Hair follicular keratinocyte (primary cell): ENCODE data around the gene MEIKIN. TPM values are rescaled to one million over a fixed set of nuclear protein-coding genes. Genes with fewer than 3 reads are reported as not detected.

Source experiments
- total RNA-seq: library from RNA; depleted of rRNA; stranded (reverse); fragments of >200 nt; gene quantifications from 2 replicates; pipeline ENCODE4 v1.2.3, GENCODE V29; 2015

The MEIKIN gene, protein sequence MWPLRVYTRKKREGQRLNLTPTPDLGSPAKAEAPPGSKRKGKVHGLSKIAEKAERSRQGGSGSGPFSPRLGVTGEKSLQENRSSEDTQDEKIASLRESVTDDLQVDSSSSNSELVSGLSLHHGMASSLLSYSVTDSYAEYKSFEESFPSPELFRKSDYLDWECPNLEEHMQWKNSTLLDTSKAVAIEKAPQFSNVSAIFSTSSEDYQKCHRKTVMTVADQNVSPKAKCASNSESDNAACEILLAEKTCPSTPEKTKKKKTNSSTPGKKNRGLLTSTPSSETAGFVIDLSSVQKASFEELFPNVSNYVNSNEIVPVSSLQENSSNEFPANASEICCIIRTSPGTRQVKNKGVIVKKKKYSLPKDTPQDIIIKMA
- not detected in 2 replicates for total RNA-seq

DNA sequence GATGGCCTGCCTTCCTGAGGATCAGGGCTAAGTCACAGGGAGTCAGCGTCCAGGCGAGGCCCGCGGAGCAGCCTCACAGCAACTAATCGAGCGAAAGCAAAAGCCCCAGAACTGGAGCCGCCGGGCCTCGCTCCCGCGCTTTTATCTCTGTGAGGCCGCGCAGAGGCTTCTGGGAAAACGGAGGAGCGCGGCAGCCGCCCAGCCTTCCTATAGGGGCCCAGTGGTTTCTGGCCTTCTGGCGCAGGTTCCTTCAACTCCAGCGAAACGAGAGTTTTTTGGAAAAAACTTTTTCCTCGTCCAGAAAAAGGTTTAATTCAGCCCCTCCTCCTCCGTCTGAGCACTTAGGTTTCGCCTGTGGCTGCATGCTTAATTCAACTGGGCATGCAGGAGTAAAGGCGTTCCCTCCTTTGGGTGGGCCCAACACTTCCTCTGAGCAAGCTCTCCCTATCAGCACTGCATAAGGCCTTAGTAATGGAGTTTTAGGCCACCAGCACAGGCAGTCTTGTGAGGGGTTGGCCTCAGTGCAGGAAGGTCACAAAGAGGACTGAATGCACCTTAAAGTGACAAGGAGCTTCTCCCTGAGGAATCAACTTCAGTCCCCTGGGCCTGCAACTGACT lies at the start of gene MEIKIN:
Gene MEIKIN (minus strand): TSS at position 113 of the 618 bp plus-strand sequence. CDS start 158 bp downstream, outside the sequence.

DNA sequence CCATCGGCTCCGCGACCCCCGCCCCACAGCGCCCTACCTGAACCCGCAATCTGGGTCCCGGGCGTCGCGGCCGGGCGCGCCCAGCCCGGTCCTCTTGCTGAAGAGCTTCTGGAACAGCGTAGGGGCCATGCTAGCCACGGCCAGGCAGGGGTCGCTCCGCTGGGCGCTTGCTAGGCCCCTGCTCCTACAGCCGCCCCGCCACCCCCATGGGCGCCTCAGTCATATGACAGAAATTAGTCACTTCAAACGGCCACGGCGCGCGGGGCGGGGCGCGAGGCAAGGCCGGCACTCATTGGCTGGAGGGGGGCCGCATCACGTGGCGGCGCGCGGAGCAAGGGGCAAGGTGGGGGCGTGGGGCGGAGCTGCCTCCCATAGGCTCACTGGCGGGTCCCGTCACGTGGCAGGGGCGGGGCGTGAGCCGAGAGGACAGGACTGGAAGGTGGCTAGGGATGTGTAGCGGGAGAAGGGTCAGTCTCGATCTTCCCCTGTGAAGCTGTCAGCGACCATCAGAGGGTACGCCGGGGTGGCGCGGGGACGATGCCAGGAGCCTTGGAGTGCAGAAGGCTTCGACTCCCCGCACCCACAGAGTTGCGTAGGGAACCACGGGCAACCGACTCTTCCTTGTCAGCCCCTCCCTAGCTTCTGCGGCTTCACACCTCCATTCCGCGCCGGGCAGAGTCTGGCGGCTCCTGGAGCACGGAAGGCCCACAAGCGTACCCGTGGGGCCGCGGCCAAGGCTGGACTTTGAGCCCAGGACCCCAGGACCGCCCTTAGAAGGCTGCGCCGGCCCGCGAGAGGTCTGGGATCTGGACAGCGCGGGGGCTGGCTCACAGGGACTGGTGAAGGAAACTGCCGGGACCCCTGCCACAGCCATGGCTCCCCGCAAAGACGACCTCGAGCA lies 148.4 kb downstream of the MEIKIN start, which contains the start of gene FNIP1:
Gene FNIP1 (minus strand): TSS at position 225 of the 901 bp plus-strand sequence. CDS start 96 bp downstream, at position 129.

Other genes with a start within 250 kb of the MEIKIN start
- 10.6 and 14.6 TPM in 2 replicates for gene FNIP1, start 148.6 kb downstream of the MEIKIN start, total RNA-seq
- gene ACSL6, start 66.0 kb upstream of the MEIKIN start, total RNA-seq = 0.39 TPM in 1 of 2 replicates, not detected in the other
- not detected in 2 replicates for gene IL3, start 115.0 kb upstream of the MEIKIN start, total RNA-seq
- gene CSF2, start 128.1 kb upstream of the MEIKIN start, total RNA-seq = 16.9 and 49.0 TPM in 2 replicates